CD4-positive, CD25-positive, alpha-beta regulatory T cell (primary cell): Measurements from ENCODE around the gene NT5DC2. TPM values are rescaled to one million over a fixed set of nuclear protein-coding genes. Genes with fewer than 3 reads are reported as not detected.

ENCODE experiments used
- ATAC-seq, 2 donors: fragments of 150-1000 bp; cut with Tn5 transposase; one replicate each; pipeline ENCODE4 v1.10.0; 2021; ENCODE audit warnings: low read depth in 2 of 2, moderate number of reproducible peaks in 2 of 2, moderate library complexity in 1 of 2
- DNase-seq, 3 donors: peaks; one replicate each; pipeline versions ENCODE4 v3.0.0 to v3.0.0-alpha.2; 2012 to 2022; ENCODE audit warnings: mixed read lengths in 1 of 3
- H3K27ac ChIP-seq: one replicate; pipeline ENCODE4 v1.7.0; 2013; ENCODE audit warnings: mild to moderate bottlenecking, low read length; ENCODE audit not compliant: insufficient read depth, poor library complexity, severe bottlenecking
- H3K27me3 ChIP-seq: one replicate; pipeline ENCODE4 v1.7.0; 2013; ENCODE audit warnings: low read length; ENCODE audit not compliant: control insufficient read depth, insufficient read depth
- H3K36me3 ChIP-seq: one replicate; pipeline ENCODE4 v1.7.0; 2013; ENCODE audit warnings: mild to moderate bottlenecking, low read length, moderate library complexity; ENCODE audit not compliant: control insufficient read depth, insufficient read depth
- H3K4me1 ChIP-seq: 2 replicates; pipeline ENCODE4 v1.7.0; 2013; ENCODE audit warnings: mild to moderate bottlenecking, low read length; ENCODE audit not compliant: insufficient read depth, control insufficient read depth, poor library complexity, severe bottlenecking
- H3K4me3 ChIP-seq: one replicate; pipeline ENCODE4 v1.7.0; 2013; ENCODE audit warnings: low read depth, mild to moderate bottlenecking, low read length, moderate library complexity
- H3K9me3 ChIP-seq, 2 experiments: 1 replicate in 1 of 2; 2 replicates in 1 of 2; pipeline ENCODE4 v1.7.0; 2013; ENCODE audit warnings: low read length in 2 of 2, mild to moderate bottlenecking in 1 of 2, moderate library complexity in 1 of 2; ENCODE audit not compliant: control insufficient read depth in 2 of 2
- H3K27ac Mint-ChIP-seq, 3 donors: one replicate each; pipeline ENCODE4 v1.8.0; 2020 to 2022; ENCODE audit warnings: mild to moderate bottlenecking in 3 of 3, mixed read lengths in 3 of 3, moderate library complexity in 2 of 3
- H3K27me3 Mint-ChIP-seq: one replicate; pipeline ENCODE4 v1.8.0; 2022; ENCODE audit warnings: mild to moderate bottlenecking, mixed read lengths
- H3K36me3 Mint-ChIP-seq: one replicate; pipeline ENCODE4 v1.8.0; 2020; ENCODE audit warnings: mixed read lengths
- H3K4me1 Mint-ChIP-seq, 4 donors: one replicate each; pipeline ENCODE4 v1.8.0; 2020 to 2022; ENCODE audit warnings: mixed read lengths in 4 of 4, mild to moderate bottlenecking in 1 of 4
- H3K4me3 Mint-ChIP-seq, 4 donors: one replicate each; pipeline ENCODE4 v1.8.0; 2020 to 2022; ENCODE audit warnings: mild to moderate bottlenecking in 4 of 4, mixed read lengths in 4 of 4, moderate library complexity in 3 of 4
- H3K9me3 Mint-ChIP-seq, 7 donors: one replicate each; pipeline ENCODE4 v1.8.0; 2020 to 2022; ENCODE audit warnings: mixed read lengths in 7 of 7, mild to moderate bottlenecking in 3 of 7, moderate library complexity in 2 of 7
- polyA plus RNA-seq, 4 donors: library from polyadenylated mRNA; unstranded; fragments of 300-500 nt; fragmentation: Illumina TruSeq; gene quantifications; one replicate each; pipeline ENCODE4 v1.2.3, GENCODE V29; 2021
- total RNA-seq: library from RNA; stranded (reverse); gene quantifications from one replicate; pipeline ENCODE4 v1.2.3, GENCODE V29; 2022

NT5DC2 gene
- total and polyA plus RNA-seq, 5 donors from 2014 or later, result 0.81 to 3.7 TPM; not detected in 3

DNA sequence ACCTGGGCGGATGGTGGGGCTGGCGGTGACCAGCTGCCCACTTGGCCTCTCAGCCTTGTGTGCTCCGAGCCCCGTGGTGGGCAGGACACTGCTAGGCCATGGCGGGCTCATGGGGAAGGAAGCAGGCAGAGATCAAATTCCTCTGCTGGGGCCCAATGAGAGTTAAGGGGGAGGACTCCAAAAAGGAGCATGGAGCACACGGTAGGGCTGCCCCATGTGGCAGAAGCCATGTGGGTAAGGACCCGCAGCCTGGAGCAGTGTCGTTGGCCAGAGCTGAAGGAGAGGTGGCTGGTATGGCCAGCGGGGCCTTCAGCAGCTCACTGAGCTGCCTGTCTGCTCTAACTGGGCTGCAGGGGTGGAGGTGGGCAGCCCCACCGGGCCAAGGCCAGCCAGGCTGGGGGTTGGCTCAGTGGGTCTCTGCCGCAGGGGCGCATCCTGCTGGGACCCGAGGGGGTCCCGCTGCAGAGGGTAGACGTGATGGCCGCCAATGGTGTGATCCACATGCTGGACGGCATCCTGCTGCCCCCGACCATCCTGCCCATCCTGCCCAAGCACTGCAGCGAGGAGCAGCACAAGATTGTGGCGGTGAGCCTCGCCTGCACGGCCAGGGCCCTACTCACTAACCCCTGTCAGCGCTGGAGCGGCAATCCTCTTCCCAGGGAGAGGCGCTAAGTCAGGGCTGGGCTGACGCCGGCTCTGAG lies 27.2 kb downstream of the NT5DC2 start:
- ATAC-seq, result no peak
- H3K4me3 ChIP-seq, result no peak overlapping the region
- no peak overlapping the region for H3K27ac Mint-ChIP-seq
- no peaks in the 10 kb centered on the region for H3K9me3 ChIP-seq
- H3K27me3 Mint-ChIP-seq, result no peaks in the 10 kb centered on the region
- H3K36me3 Mint-ChIP-seq, result no peaks in the 10 kb centered on the region
- H3K27ac ChIP-seq, result no peak overlapping the region
- no peaks in the 10 kb centered on the region for H3K4me1 Mint-ChIP-seq
- H3K9me3 Mint-ChIP-seq, result no peaks in the 10 kb centered on the region
- no peak for DNase-seq
- no peaks in the 10 kb centered on the region for H3K27me3 ChIP-seq
- no peaks in the 10 kb centered on the region for H3K36me3 ChIP-seq
- H3K4me1 ChIP-seq, result no peaks in the 10 kb centered on the region
- no peak overlapping the region for H3K4me3 Mint-ChIP-seq

GRCh38 chr3:52504977-52505376 lies 28.7 kb downstream of the NT5DC2 start:
- H3K36me3 ChIP-seq, result no peaks in the 10 kb centered on the region
- no peak overlapping the region for H3K4me3 ChIP-seq
- H3K27me3 Mint-ChIP-seq, result no peaks in the 10 kb centered on the region
- H3K27me3 ChIP-seq, result no peaks in the 10 kb centered on the region
- H3K27ac ChIP-seq, result no peak overlapping the region
- no peak overlapping the region for H3K27ac Mint-ChIP-seq
- H3K9me3 Mint-ChIP-seq, result peaks cover 0 to 2% (median 0%) of the 10 kb centered on the region in 7 donors
- no peak for DNase-seq
- no peaks in the 10 kb centered on the region for H3K36me3 Mint-ChIP-seq
- H3K4me1 Mint-ChIP-seq, result no peaks in the 10 kb centered on the region
- no peaks in the 10 kb centered on the region for H3K4me1 ChIP-seq
- no peak for ATAC-seq
- no peaks in the 10 kb centered on the region for H3K9me3 ChIP-seq
- H3K4me3 Mint-ChIP-seq, result no peak overlapping the region

DNA sequence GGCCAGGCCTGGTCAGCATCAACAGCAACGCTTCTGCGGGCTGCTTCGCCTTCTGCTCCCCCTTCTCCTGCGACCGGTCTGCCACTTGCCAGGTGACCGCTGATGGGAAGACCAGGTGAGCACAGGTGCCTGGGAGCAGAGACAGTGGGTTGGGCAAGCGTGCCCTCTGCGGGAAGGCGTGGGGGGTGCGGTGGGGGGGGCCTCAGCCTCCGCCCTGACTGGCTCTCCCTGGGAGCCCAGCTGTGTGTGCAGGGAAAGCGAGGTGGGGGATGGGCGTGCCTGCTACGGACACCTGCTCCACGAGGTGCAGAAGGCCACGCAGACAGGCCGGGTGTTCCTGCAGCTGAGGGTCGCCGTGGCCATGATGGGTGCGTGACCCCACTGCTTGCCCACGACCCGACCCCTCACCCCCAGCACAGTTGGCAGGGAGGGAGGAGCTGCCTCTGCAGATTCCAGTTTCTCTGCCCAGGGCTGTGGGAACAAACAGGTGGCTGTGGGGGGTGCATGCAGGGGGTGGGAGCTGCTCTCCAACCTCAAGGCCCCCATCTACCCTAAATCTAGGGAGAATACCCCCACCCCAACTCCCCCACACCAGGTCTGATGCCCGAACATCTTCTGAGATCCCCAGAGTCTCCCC lies 29.8 kb downstream of the NT5DC2 start:
- Mint-ChIP-seq H3K9me3 (peaks cover 0 to 2% (median 0%) of the 10 kb centered on the region in 7 donors), H3K27me3 (no peaks in the 10 kb centered on the region), H3K27ac (no peak overlapping the region), H3K36me3 (no peaks in the 10 kb centered on the region), H3K4me3 (no peak overlapping the region), H3K4me1 (no peaks in the 10 kb centered on the region)
- no peaks in the 10 kb centered on the region for H3K9me3 ChIP-seq
- no peak overlapping the region for H3K27ac ChIP-seq
- no peak overlapping the region for H3K4me3 ChIP-seq
- no peaks in the 10 kb centered on the region for H3K27me3 ChIP-seq
- no peaks in the 10 kb centered on the region for H3K36me3 ChIP-seq
- H3K4me1 ChIP-seq, result no peaks in the 10 kb centered on the region
- DNase-seq (no peak), ATAC-seq (no peak)

DNA sequence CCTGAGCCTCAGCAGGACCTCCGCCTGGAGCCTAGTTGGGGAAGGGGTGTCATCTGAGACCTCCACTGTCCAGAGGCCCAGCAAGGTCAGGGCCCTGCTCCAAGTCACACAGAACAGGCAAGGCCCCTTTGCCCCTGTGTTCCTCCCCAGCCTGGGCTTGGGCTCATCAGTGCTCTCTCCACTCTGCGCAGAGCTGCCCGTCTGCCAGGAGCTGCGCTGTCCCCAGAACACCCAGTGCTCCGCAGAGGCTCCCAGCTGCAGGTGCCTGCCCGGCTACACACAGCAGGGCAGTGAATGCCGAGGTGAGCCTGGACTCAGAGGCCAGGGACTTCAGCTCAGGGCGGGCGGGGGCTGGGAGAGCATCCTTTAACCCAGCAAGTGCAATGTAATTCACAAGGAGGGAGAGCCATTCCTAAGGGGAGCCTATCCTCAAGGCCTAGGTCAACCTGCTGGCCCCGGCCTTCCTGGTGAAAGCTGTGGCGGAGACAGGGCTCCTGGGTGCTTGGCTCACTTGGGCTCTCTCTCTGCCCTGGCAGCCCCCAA lies 30.8 kb downstream of the NT5DC2 start:
- H3K4me3 ChIP-seq, result no peak overlapping the region
- H3K4me3 Mint-ChIP-seq, result no peak overlapping the region
- H3K27ac ChIP-seq, result no peak overlapping the region
- ATAC-seq (no peak), DNase-seq (no peak)
- no peaks in the 10 kb centered on the region for H3K36me3 Mint-ChIP-seq
- H3K36me3 ChIP-seq, result no peaks in the 10 kb centered on the region
- peaks cover 0 to 2% (median 0%) of the 10 kb centered on the region in 7 donors for H3K9me3 Mint-ChIP-seq
- no peaks in the 10 kb centered on the region for H3K27me3 ChIP-seq
- no peaks in the 10 kb centered on the region for H3K9me3 ChIP-seq
- no peaks in the 10 kb centered on the region for H3K4me1 ChIP-seq
- no peak overlapping the region for H3K27ac Mint-ChIP-seq
- H3K4me1 Mint-ChIP-seq, result no peaks in the 10 kb centered on the region
- no peaks in the 10 kb centered on the region for H3K27me3 Mint-ChIP-seq

- no peaks in the 10 kb centered on the region for H3K4me1 ChIP-seq
- H3K36me3 ChIP-seq, result no peaks in the 10 kb centered on the region
- DNase-seq (no peak), ATAC-seq (no peak)
- no peaks in the 10 kb centered on the region for H3K9me3 ChIP-seq
- H3K36me3 Mint-ChIP-seq, result no peaks in the 10 kb centered on the region
- H3K9me3 Mint-ChIP-seq, result peaks cover 0 to 2% (median 0%) of the 10 kb centered on the region in 7 donors
- no peak overlapping the region for H3K4me3 Mint-ChIP-seq
- no peaks in the 10 kb centered on the region for H3K4me1 Mint-ChIP-seq
- H3K4me3 ChIP-seq, result no peak overlapping the region
- no peak overlapping the region for H3K27ac ChIP-seq
- H3K27ac Mint-ChIP-seq, result no peak overlapping the region
- no peaks in the 10 kb centered on the region for H3K27me3 Mint-ChIP-seq
- H3K27me3 ChIP-seq, result no peaks in the 10 kb centered on the region
These were observed 31.7 kb downstream of the NT5DC2 start for GRCh38 chr3:52502001-52502400.

DNA sequence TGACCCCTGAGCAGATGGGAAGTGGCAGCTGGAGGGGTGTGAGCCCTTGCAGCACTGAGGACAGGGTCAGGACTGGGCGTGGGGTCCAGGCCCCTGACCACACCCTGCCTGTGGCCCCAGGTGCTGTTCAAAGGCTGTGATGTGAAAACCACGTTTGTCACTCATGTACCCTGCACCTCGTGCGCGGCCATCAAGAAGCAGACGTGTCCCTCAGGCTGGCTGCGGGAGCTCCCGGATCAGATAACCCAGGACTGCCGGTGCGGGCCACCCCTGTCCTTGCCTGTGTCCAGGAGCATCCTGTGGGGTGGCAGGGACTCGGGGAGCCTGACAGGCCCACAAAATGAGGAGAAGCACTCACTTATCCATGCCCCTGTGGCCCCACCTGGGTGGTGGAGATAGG lies 32.6 kb downstream of the NT5DC2 start:
- ATAC-seq (no peak), DNase-seq (no peak)
- no peaks in the 10 kb centered on the region for H3K4me1 Mint-ChIP-seq
- no peaks in the 10 kb centered on the region for H3K36me3 ChIP-seq
- H3K9me3 ChIP-seq, result no peaks in the 10 kb centered on the region
- no peak overlapping the region for H3K27ac Mint-ChIP-seq
- H3K4me1 ChIP-seq, result no peaks in the 10 kb centered on the region
- H3K4me3 Mint-ChIP-seq, result no peak overlapping the region
- H3K27ac ChIP-seq, result no peak overlapping the region
- H3K4me3 ChIP-seq, result no peak overlapping the region
- H3K27me3 Mint-ChIP-seq, result no peaks in the 10 kb centered on the region
- H3K27me3 ChIP-seq, result no peaks in the 10 kb centered on the region
- no peaks in the 10 kb centered on the region for H3K36me3 Mint-ChIP-seq
- H3K9me3 Mint-ChIP-seq, result peaks cover 0 to 2% (median 0%) of the 10 kb centered on the region in 7 donors

DNA sequence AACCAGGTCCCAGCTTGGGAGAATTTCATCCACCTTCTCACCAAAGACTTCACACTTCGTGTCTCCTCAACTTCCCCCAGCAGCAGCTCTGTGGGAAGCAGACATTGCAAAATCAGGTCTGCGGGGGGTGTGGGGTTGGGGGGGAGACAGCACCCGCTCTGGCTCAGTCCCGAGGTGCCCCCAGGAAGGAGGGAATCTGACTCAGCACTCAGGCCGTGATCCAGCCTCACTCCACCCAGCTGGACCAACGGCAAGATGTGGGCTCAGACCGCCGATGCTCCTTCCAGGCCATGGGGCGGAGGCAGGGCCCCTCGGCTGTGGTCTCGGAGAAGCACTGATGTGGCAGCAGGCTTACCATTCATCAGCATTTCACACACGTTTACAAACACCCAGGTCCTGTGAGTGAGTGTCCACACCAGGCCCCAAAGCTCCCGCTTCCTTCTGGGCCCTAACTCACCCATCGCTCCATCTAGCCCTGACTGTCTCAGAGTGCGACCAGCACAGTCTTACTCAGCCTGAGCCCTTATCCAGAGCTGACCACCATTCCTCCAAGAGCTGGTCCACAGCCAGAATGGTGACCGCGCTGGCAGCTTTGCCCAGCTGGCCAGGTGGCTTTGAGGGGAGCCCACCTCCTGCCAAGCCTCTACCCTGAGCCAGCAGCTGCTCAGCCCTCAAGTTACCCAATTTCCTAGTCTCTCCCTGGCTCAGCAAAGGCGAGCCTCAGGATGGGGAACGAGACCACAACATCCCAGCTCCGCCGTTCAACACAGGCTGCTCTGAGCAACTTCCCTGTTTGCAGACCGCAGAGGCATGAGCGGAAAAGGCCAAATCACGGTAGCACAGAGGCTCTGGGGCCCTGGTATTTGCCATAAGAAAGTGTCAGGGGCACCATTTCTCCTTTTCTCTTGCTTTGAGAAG lies 35.3 kb downstream of the NT5DC2 start:
- no peaks in the 10 kb centered on the region for H3K36me3 ChIP-seq
- no peaks in the 10 kb centered on the region for H3K4me1 ChIP-seq
- Mint-ChIP-seq H3K9me3 (peaks cover 0 to 2% (median 0%) of the 10 kb centered on the region in 7 donors), H3K27ac (no peak overlapping the region), H3K36me3 (no peaks in the 10 kb centered on the region), H3K27me3 (peaks cover 4% of the 10 kb centered on the region), H3K4me3 (no peak overlapping the region), H3K4me1 (peaks cover 0 to 3% (median 0%) of the 10 kb centered on the region in 4 donors)
- ATAC-seq, result peak; percentile 21 to 27
- no peak for DNase-seq
- no peak overlapping the region for H3K27ac ChIP-seq
- no peaks in the 10 kb centered on the region for H3K27me3 ChIP-seq
- no peaks in the 10 kb centered on the region for H3K9me3 ChIP-seq
- no peak overlapping the region for H3K4me3 ChIP-seq
